A673 (cell line): ENCODE measurements around the gene AHNAK2. TPM values are rescaled to one million over a fixed set of nuclear protein-coding genes. Genes with fewer than 3 reads are reported as not detected.

Experiments
- BruUV-seq: library from RNA; stranded (reverse); fragments of 400-500 nt; replicated peaks from 2 replicates; lab custom pipeline; 2021; lab: Mats Ljungman, UMichigan
- CTCF ChIA-PET: fragments of 300-600 bp; sonication (Branson Sonifier 250); formaldehyde crosslinking; loops from one replicate; lab custom pipeline; 2022; ENCODE audit warnings: antibody characterized with exemption; lab: Charles Lee
- POLR2A ChIA-PET: fragments of 300-600 bp; sonication (Branson Sonifier 250); formaldehyde crosslinking; loops from one replicate; lab custom pipeline; 2022; ENCODE audit warnings: antibody characterized with exemption; ENCODE audit not compliant: low non-redundant PET; lab: Charles Lee
- DNase-seq: peaks from one replicate; pipeline ENCODE4 v3.0.0-alpha.2; 2015; ENCODE audit warnings: low spot score
- H3K27ac ChIP-seq: fragments of 200-600 bp; sonication (generic); 2 replicates; pipeline ENCODE4 v1.5.1; 2016; ENCODE audit warnings: mixed run types, low read depth, mild to moderate bottlenecking, mixed read lengths, antibody characterized with exemption, low read length; ENCODE audit not compliant: poor library complexity, severe bottlenecking
- H3K27me3 ChIP-seq: fragments of 200-600 bp; sonication (generic); replicated peaks from 2 replicates; pipeline ENCODE4 v1.6.1; 2017; ENCODE audit warnings: mixed run types, low read depth, mild to moderate bottlenecking, mixed read lengths, antibody characterized with exemption, low read length; ENCODE audit not compliant: insufficient read depth, poor library complexity
- H3K36me3 ChIP-seq: fragments of 200-600 bp; sonication (generic); 2 replicates; pipeline ENCODE4 v1.6.1; 2016; ENCODE audit warnings: mixed run types, mild to moderate bottlenecking, mixed read lengths, antibody characterized with exemption, low read length; ENCODE audit not compliant: insufficient read depth, poor library complexity, severe bottlenecking
- H3K4me1 ChIP-seq: fragments of 200-600 bp; sonication (generic); 2 replicates; pipeline ENCODE4 v1.6.1; 2017; ENCODE audit warnings: mixed run types, mild to moderate bottlenecking, mixed read lengths, antibody characterized with exemption, low read length; ENCODE audit not compliant: insufficient read depth, poor library complexity, severe bottlenecking
- H3K4me3 ChIP-seq: fragments of 200-600 bp; sonication (generic); 2 replicates; pipeline ENCODE4 v1.5.1; 2016; ENCODE audit warnings: low read depth, mixed run types, mild to moderate bottlenecking, mixed read lengths, low read length; ENCODE audit not compliant: poor library complexity, severe bottlenecking
- H3K9me3 ChIP-seq: fragments of 200-600 bp; sonication (generic); 2 replicates; pipeline ENCODE4 v1.6.1; 2016; ENCODE audit warnings: mixed run types, low read depth, mild to moderate bottlenecking, mixed read lengths, antibody characterized with exemption, low read length; ENCODE audit not compliant: poor library complexity, severe bottlenecking
- EZH2 ChIP-seq: fragments of 200-600 bp; sonication (generic); IDR thresholded peaks from 2 replicates; pipeline ENCODE4 v1.6.1; 2017; ENCODE audit warnings: borderline replicate concordance, low read depth, mild to moderate bottlenecking, mixed read lengths, antibody characterized with exemption, low read length; ENCODE audit not compliant: poor library complexity, severe bottlenecking
- intact Hi-C: fragments of 100-400 bp; cut with micrococcal nuclease; formaldehyde crosslinking; loops from one replicate; pipeline ENCODE4 v1.10.0; 2022; ENCODE audit not compliant: unreplicated experiment
- total RNA-seq: library from RNA; stranded (reverse); gene quantifications from 2 replicates; pipeline ENCODE4 v1.2.3, GENCODE V29; 2021
- TF ChIP-seq, protein P1 (sequence below): fragments of 300-800, 200-600 bp; sonication (generic); conservative IDR thresholded peaks from 2 replicates; pipeline ENCODE4 v1.5.1; 2017; ENCODE audit warnings: low read depth, mild to moderate bottlenecking, antibody characterized with exemption, low read length, moderate library complexity, mixed read lengths

Gene AHNAK2
- total RNA-seq, 1 experiment from 2014 or later = 0.56 TPM

DNA sequence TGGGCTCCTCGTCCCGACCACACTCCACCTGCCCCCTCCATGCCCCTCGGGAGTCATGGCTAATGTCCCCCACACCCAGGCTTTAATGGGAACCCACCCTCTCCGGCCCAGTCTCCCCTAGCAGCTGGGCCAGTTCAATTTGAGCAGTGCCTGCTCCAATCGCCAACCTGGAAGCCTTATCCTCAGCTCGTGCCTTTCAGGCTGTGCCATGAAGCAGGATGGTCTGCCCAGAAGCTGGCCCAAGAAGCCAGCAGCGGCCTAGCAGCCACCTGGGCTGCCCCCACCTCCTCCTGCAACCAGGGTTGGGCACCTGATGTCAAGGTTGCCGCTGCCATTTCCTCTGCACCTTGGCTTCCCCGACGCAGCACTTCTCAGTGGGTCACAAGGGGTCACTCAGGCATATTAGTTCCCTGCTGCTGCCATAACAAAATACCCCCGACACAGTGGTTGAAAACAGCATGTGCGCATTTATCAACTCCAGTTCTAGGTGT, 5.1 kb upstream of the AHNAK2 start:
- Histone ChIP-seq H3K27ac (no peak overlapping the region), H3K36me3 (no peaks in the 10 kb centered on the region), H3K4me3 (no peak overlapping the region), H3K27me3 (no peaks in the 10 kb centered on the region), H3K4me1 (no peaks in the 10 kb centered on the region), H3K9me3 (no peaks in the 10 kb centered on the region)
- DNase-seq = no peak
- ChIA-PET CTCF (no interaction called here), POLR2A (no interaction called here)
- intact Hi-C loops = no loop called here
- no TSS peak for BruUV-seq
- TF ChIP-seq EZH2 = no peak
- TF ChIP-seq, protein P1, sequence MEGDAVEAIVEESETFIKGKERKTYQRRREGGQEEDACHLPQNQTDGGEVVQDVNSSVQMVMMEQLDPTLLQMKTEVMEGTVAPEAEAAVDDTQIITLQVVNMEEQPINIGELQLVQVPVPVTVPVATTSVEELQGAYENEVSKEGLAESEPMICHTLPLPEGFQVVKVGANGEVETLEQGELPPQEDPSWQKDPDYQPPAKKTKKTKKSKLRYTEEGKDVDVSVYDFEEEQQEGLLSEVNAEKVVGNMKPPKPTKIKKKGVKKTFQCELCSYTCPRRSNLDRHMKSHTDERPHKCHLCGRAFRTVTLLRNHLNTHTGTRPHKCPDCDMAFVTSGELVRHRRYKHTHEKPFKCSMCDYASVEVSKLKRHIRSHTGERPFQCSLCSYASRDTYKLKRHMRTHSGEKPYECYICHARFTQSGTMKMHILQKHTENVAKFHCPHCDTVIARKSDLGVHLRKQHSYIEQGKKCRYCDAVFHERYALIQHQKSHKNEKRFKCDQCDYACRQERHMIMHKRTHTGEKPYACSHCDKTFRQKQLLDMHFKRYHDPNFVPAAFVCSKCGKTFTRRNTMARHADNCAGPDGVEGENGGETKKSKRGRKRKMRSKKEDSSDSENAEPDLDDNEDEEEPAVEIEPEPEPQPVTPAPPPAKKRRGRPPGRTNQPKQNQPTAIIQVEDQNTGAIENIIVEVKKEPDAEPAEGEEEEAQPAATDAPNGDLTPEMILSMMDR = no peak

DNA sequence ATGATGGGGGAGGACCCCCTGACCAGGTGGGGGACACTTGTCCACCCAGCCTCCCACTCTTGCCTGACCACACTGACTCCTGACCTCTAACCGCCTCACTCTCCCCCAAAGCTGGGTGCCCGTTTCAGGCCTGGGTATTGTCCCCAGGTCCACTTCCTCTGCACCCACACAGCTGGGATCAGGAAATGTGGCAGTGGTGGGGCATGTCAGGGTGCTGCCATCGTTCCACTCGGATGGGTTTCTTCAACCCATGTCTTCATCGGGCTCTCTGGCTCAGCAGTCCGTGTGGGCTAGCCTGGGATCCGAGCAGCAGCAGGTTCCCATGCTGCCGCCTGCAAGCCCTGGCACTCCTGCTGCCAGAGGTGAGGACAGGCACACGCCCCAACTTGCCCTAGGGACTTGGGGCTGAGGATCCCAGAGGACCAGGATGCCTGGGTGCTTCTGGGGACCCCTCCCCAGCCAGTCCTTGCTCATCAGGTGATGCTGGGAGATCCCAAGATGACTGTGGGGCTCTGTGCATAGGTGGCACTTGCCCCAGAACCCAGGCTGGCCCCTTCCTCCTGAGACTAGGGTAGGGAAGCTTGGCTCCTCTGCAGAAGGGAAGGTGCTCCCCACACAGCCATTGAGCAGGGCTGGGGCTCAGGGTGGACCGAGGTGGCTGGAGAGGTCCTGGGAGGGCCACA, 4.5 kb upstream of the AHNAK2 start:
- no TSS peak for BruUV-seq

DNA sequence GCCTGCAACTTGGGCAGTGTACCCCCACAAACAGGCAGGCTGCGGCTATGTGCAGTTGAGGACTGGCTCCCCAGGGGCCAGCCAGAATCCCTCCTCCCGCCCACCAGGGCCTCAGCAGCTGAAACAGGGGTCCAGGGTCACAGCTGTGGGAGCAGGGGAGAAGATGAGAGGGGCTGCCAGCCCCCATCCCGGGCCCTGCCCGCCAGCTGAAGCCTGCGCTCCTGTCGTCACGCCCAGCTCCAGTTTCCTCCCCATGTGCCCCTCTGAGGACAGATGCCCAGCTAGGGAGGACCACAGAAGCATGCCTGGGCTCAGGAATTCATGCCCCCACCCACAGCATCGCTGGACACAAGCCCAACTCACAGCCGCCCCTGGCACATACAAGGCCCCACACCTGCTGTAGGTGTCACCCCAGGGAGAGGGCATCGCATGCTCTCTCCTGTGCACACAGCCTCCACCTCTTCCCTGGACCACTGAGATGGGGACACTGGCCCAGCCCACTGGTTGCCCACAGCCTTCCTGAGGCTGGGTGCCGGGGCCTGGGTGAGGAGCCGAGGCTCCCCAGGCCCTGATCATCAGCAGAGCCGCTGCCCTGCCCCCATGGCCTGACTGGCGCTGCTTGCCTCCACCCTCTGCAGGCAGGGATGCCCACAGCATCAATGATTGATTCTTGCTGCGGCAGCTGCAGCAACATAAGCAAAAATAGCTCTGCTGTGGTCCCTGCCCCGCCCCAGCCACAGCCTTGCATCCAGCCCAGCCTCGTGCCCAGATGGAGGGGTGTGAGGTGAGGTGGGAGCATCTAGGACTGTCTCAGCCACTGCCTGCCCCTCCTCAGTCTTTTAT, 3.7 kb upstream of the AHNAK2 start:
- no TSS peak for BruUV-seq
- H3K27me3 ChIP-seq = no peaks in the 10 kb centered on the region
- no peak for DNase-seq
- ChIA-PET CTCF (no interaction called here), POLR2A (no interaction called here)
- H3K4me3 ChIP-seq = no peak overlapping the region
- TF ChIP-seq EZH2 = no peak
- TF ChIP-seq, protein P1 = no peak
- H3K27ac ChIP-seq = no peak overlapping the region
- H3K4me1 ChIP-seq = no peaks in the 10 kb centered on the region
- no peaks in the 10 kb centered on the region for H3K36me3 ChIP-seq
- H3K9me3 ChIP-seq = no peaks in the 10 kb centered on the region
- intact Hi-C loops = no loop called here

More for the DNA sequence above, 4.5 kb upstream of the AHNAK2 start:
- no peak for DNase-seq
- CTCF ChIA-PET = no interaction called here
- no peaks in the 10 kb centered on the region for H3K36me3 ChIP-seq
- POLR2A ChIA-PET = no interaction called here
- intact Hi-C loops = no loop called here
- TF ChIP-seq, protein P1 = no peak
- no peak for TF ChIP-seq EZH2
- H3K4me1 ChIP-seq = no peaks in the 10 kb centered on the region
- no peak overlapping the region for H3K4me3 ChIP-seq
- H3K9me3 ChIP-seq = no peaks in the 10 kb centered on the region
- no peaks in the 10 kb centered on the region for H3K27me3 ChIP-seq
- H3K27ac ChIP-seq = no peak overlapping the region
